ENCODE results near the gene UBE2I. TPM values are rescaled to one million over a fixed set of nuclear protein-coding genes. Genes with fewer than 3 reads are reported as not detected.

UBE2I gene
- total and polyA plus RNA-seq, 4 donors: 19.4 to 23.9 (median 22.5) TPM

DNA sequence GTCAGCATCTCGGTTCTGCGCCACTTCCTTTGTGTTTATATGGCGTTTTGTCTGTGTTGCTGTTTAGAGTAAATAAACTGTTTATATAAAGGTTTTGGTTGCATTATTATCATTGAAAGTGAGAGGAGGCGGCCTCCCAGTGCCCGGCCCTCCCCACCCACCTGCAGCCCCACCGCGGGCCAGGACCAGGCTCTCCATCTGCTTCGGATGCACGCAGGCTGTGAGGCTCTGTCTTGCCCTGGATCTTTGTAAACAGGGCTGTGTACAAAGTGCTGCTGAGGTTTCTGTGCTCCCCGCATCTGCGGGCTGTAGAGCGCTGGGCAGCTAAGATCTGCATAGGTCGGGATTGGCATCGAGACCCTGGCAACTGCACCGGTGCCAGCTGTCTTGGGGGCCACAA lies 15.8 kb downstream of the UBE2I start:
- TF ChIP-seq, protein P1, sequence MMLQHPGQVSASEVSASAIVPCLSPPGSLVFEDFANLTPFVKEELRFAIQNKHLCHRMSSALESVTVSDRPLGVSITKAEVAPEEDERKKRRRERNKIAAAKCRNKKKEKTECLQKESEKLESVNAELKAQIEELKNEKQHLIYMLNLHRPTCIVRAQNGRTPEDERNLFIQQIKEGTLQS (IDR thresholded peaks at IDR 0.05): no peak
- TF ChIP-seq RAD21 (IDR thresholded peaks at IDR 0.05) (no peak), JUND (IDR thresholded peaks at IDR 0.05) (no peak)
- TF ChIP-seq, protein P2, sequence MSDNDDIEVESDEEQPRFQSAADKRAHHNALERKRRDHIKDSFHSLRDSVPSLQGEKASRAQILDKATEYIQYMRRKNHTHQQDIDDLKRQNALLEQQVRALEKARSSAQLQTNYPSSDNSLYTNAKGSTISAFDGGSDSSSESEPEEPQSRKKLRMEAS (IDR thresholded peaks at IDR 0.05): no peak
- TF ChIP-seq, protein P3, sequence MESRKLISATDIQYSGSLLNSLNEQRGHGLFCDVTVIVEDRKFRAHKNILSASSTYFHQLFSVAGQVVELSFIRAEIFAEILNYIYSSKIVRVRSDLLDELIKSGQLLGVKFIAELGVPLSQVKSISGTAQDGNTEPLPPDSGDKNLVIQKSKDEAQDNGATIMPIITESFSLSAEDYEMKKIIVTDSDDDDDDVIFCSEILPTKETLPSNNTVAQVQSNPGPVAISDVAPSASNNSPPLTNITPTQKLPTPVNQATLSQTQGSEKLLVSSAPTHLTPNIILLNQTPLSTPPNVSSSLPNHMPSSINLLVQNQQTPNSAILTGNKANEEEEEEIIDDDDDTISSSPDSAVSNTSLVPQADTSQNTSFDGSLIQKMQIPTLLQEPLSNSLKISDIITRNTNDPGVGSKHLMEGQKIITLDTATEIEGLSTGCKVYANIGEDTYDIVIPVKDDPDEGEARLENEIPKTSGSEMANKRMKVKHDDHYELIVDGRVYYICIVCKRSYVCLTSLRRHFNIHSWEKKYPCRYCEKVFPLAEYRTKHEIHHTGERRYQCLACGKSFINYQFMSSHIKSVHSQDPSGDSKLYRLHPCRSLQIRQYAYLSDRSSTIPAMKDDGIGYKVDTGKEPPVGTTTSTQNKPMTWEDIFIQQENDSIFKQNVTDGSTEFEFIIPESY (IDR thresholded peaks at IDR 0.05): no peak
- no peak for DNase-seq (ENCODE audit: low spot score)
- Histone ChIP-seq H3K36me3 (ENCODE audit: control insufficient read depth in 4 of 4, insufficient read depth in 3 of 4, low read depth in 1 of 4, low read length in 3 of 4) (peaks cover 4 to 41% (median 15%) of the 10 kb centered on the region in 4 donors), H3K9me3 (ENCODE audit: control insufficient read depth in 4 of 4, low read length in 3 of 4) (no peaks in the 10 kb centered on the region), H3K27me3 (ENCODE audit: control insufficient read depth in 4 of 4, insufficient read depth in 4 of 4, low read length in 3 of 4) (no peaks in the 10 kb centered on the region), H3K4me3 (ENCODE audit: low read depth in 1 of 3, low read length in 3 of 3) (no peak overlapping the region), H3K4me1 (ENCODE audit: control insufficient read depth in 4 of 4, insufficient read depth in 4 of 4, low read length in 3 of 4) (no peaks in the 10 kb centered on the region), H3K9ac (ENCODE audit: low read depth in 1 of 2, low read length in 2 of 2) (no peak overlapping the region), H3K27ac (ENCODE audit: low read depth in 1 of 2, low read length in 2 of 2) (no peak overlapping the region)
- 90% methylated on average over 15 of the region's 15 CpGs for WGBS

DNA sequence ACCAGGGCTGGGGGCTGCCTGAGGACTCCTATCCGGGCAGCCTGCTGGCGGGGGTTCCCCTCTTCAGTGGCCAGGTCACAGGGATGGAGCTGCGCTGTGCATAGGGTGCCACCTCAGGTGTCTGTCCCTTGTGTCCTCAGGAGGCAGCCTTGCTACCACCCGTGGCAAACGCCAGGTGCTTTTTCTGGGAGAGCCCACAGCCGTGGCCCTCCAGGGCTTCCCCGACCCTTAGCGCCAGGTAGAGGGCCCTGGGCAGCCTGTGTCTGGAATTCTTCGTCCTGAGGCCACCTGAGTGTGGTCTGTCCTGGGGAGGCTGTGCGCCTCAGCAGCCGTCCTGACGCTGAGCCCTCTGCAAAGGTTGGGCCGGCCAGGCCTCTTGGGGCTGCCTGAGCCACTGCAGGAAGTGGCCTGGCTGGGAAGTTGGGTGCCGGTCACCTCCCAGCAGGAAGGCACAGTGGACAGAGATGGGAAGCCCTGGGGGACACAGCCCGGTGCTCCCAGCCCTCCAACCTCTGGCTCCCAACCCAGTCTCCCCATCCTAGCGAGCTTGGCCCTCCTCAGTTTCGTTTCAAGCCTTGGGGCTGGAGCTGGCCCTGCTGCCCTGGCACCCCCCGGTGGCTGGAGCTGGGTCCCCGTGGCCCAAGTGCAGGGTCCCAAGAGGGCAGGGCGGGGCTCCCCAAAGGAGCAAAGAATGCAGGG lies 16.4 kb downstream of the UBE2I start:
- TF ChIP-seq, protein P1 (IDR thresholded peaks at IDR 0.05): no peak
- TF ChIP-seq, protein P4, sequence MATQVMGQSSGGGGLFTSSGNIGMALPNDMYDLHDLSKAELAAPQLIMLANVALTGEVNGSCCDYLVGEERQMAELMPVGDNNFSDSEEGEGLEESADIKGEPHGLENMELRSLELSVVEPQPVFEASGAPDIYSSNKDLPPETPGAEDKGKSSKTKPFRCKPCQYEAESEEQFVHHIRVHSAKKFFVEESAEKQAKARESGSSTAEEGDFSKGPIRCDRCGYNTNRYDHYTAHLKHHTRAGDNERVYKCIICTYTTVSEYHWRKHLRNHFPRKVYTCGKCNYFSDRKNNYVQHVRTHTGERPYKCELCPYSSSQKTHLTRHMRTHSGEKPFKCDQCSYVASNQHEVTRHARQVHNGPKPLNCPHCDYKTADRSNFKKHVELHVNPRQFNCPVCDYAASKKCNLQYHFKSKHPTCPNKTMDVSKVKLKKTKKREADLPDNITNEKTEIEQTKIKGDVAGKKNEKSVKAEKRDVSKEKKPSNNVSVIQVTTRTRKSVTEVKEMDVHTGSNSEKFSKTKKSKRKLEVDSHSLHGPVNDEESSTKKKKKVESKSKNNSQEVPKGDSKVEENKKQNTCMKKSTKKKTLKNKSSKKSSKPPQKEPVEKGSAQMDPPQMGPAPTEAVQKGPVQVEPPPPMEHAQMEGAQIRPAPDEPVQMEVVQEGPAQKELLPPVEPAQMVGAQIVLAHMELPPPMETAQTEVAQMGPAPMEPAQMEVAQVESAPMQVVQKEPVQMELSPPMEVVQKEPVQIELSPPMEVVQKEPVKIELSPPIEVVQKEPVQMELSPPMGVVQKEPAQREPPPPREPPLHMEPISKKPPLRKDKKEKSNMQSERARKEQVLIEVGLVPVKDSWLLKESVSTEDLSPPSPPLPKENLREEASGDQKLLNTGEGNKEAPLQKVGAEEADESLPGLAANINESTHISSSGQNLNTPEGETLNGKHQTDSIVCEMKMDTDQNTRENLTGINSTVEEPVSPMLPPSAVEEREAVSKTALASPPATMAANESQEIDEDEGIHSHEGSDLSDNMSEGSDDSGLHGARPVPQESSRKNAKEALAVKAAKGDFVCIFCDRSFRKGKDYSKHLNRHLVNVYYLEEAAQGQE (IDR thresholded peaks at IDR 0.05): no peak
- TF ChIP-seq NR2F2 (IDR thresholded peaks at IDR 0.05) (no peak), FOXA2 (IDR thresholded peaks at IDR 0.05) (no peak), HNF4G (IDR thresholded peaks at IDR 0.05) (no peak), RAD21 (IDR thresholded peaks at IDR 0.05) (no peak), GABPA (IDR thresholded peaks at IDR 0.05 in 1 of 2, conservative IDR thresholded peaks at IDR 0.05 in 1 of 2) (no peak)
- TF ChIP-seq, protein P5, sequence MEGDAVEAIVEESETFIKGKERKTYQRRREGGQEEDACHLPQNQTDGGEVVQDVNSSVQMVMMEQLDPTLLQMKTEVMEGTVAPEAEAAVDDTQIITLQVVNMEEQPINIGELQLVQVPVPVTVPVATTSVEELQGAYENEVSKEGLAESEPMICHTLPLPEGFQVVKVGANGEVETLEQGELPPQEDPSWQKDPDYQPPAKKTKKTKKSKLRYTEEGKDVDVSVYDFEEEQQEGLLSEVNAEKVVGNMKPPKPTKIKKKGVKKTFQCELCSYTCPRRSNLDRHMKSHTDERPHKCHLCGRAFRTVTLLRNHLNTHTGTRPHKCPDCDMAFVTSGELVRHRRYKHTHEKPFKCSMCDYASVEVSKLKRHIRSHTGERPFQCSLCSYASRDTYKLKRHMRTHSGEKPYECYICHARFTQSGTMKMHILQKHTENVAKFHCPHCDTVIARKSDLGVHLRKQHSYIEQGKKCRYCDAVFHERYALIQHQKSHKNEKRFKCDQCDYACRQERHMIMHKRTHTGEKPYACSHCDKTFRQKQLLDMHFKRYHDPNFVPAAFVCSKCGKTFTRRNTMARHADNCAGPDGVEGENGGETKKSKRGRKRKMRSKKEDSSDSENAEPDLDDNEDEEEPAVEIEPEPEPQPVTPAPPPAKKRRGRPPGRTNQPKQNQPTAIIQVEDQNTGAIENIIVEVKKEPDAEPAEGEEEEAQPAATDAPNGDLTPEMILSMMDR (IDR thresholded peaks at IDR 0.05; ENCODE audit: low read depth, low read length, missing input control): no peak
- H3K27me3 ChIP-seq (ENCODE audit: control insufficient read depth in 4 of 4, insufficient read depth in 4 of 4, low read length in 3 of 4): no peaks in the 10 kb centered on the region
- no peak overlapping the region for H3K27ac ChIP-seq (ENCODE audit: low read depth in 1 of 2, low read length in 2 of 2)
- WGBS: 74% methylated on average over 20 of the region's 20 CpGs
- no peaks in the 10 kb centered on the region for H3K4me1 ChIP-seq (ENCODE audit: control insufficient read depth in 4 of 4, insufficient read depth in 4 of 4, low read length in 3 of 4)
- H3K36me3 ChIP-seq (ENCODE audit: control insufficient read depth in 4 of 4, insufficient read depth in 3 of 4, low read depth in 1 of 4, low read length in 3 of 4): peaks cover 4 to 35% (median 12%) of the 10 kb centered on the region in 4 donors
- peaks cover 0 to 3% (median 0%) of the 10 kb centered on the region in 4 donors for H3K9me3 ChIP-seq (ENCODE audit: control insufficient read depth in 4 of 4, low read length in 3 of 4)
- no peak overlapping the region for H3K4me3 ChIP-seq (ENCODE audit: low read depth in 1 of 3, low read length in 3 of 3)
- no peak overlapping the region for H3K9ac ChIP-seq (ENCODE audit: low read depth in 1 of 2, low read length in 2 of 2)
- DNase-seq (ENCODE audit: low spot score): no peak
